GM23338 (cell line): ENCODE results near the gene MNDA. TPM values are rescaled to one million over a fixed set of nuclear protein-coding genes. Genes with fewer than 3 reads are reported as not detected.

Experiments used
- ATAC-seq: fragments of 200-7000 bp; cut with Tn5 transposase; 3 replicates; pipeline ENCODE4 v1.9.1; 2020
- DNase-seq: peaks from one replicate; pipeline ENCODE4 v3.0.0-alpha.2; 2015; ENCODE audit warnings: low spot score
- H2AFZ ChIP-seq: fragments of 200-600 bp; sonication (generic); 2 replicates; pipeline ENCODE4 v1.8.0; 2016; ENCODE audit warnings: antibody characterized with exemption, mild to moderate bottlenecking, moderate library complexity
- H3F3A ChIP-seq: fragments of 200-600 bp; sonication (generic); replicated peaks from 2 replicates; pipeline ENCODE4 v1.8.0; 2017; ENCODE audit warnings: antibody characterized with exemption, mixed run types, low read depth
- H3K27ac ChIP-seq: fragments of 200-600 bp; sonication (generic); 2 replicates; pipeline ENCODE4 v1.6.1; 2016; ENCODE audit warnings: low read depth
- H3K27me3 ChIP-seq: fragments of 200-600 bp; sonication (generic); 2 replicates; pipeline ENCODE4 v1.8.0; 2016; ENCODE audit warnings: mild to moderate bottlenecking, mixed run types, moderate library complexity; ENCODE audit not compliant: insufficient read depth
- H3K36me3 ChIP-seq: fragments of 200-600 bp; sonication (generic); 2 replicates; pipeline ENCODE4 v1.8.0; 2016; ENCODE audit warnings: mild to moderate bottlenecking; ENCODE audit not compliant: insufficient read depth
- H3K4me1 ChIP-seq: fragments of 200-600 bp; sonication (generic); 2 replicates; pipeline ENCODE4 v1.8.0; 2016; ENCODE audit warnings: mild to moderate bottlenecking, moderate library complexity; ENCODE audit not compliant: insufficient read depth
- H3K4me2 ChIP-seq: fragments of 200-600 bp; sonication (generic); 2 replicates; pipeline ENCODE4 v1.7.1; 2017; ENCODE audit warnings: mixed run types
- H3K4me3 ChIP-seq: fragments of 200-600 bp; sonication (generic); 2 replicates; pipeline ENCODE4 v1.6.1; 2016; ENCODE audit warnings: mixed run types
- H3K79me2 ChIP-seq: fragments of 200-600 bp; sonication (generic); replicated peaks from 2 replicates; pipeline ENCODE4 v1.8.0; 2017; ENCODE audit warnings: mild to moderate bottlenecking; ENCODE audit not compliant: insufficient read depth
- H3K9me2 ChIP-seq: fragments of 200-600 bp; sonication (generic); 2 replicates; pipeline ENCODE4 v1.8.0; 2017; ENCODE audit not compliant: insufficient read depth
- H4K20me1 ChIP-seq: fragments of 200-600 bp; sonication (generic); replicated peaks from 2 replicates; pipeline ENCODE4 v1.8.0; 2017; ENCODE audit warnings: mild to moderate bottlenecking; ENCODE audit not compliant: insufficient read depth
- H3K27ac Mint-ChIP-seq: 2 replicates; pipeline ENCODE4 v1.8.0; 2020; ENCODE audit warnings: inconsistent platforms, mild to moderate bottlenecking, moderate library complexity, mixed read lengths
- H3K27me3 Mint-ChIP-seq: 3 replicates; pipeline ENCODE4 v1.8.0; 2022; ENCODE audit warnings: low read depth, mild to moderate bottlenecking, moderate library complexity, mixed read lengths, inconsistent platforms; ENCODE audit not compliant: insufficient read depth, poor library complexity
- H3K36me3 Mint-ChIP-seq: 3 replicates; pipeline ENCODE4 v1.8.0; 2021; ENCODE audit warnings: low read depth, mild to moderate bottlenecking, inconsistent platforms, moderate library complexity, mixed read lengths
- H3K4me1 Mint-ChIP-seq: 3 replicates; pipeline ENCODE4 v1.8.0; 2020; ENCODE audit warnings: mild to moderate bottlenecking, inconsistent platforms, mixed read lengths
- H3K4me3 Mint-ChIP-seq: 3 replicates; pipeline ENCODE4 v1.8.0; 2021; ENCODE audit warnings: moderate library complexity, mild to moderate bottlenecking, inconsistent platforms, mixed read lengths
- H3K9me3 Mint-ChIP-seq: 3 replicates; pipeline ENCODE4 v1.8.0; 2020; ENCODE audit warnings: moderate library complexity, mild to moderate bottlenecking, inconsistent platforms, mixed read lengths
- CTCF ChIP-seq, 2 experiments: fragments of 200-600 bp in 1 of 2; sonication (generic) in 1 of 2; conservative IDR thresholded peaks; 2 replicates each; pipeline versions ENCODE4 v1.5.1 to v1.6.1; 2016 to 2017; ENCODE audit warnings: antibody characterized with exemption in 2 of 2, low read depth in 2 of 2, mild to moderate bottlenecking in 2 of 2, moderate library complexity in 1 of 2
- ETS1 ChIP-seq: IDR thresholded peaks from 2 replicates; pipeline ENCODE4 v1.6.1; 2016; ENCODE audit warnings: antibody characterized with exemption
- EZH2 ChIP-seq: fragments of 200-600 bp; sonication (generic); IDR thresholded peaks from one replicate; pipeline ENCODE4 v1.8.0; 2017; ENCODE audit warnings: antibody characterized with exemption, mild to moderate bottlenecking, low read depth; ENCODE audit not compliant: unreplicated experiment
- EZH2phosphoT487 ChIP-seq: fragments of 200-600 bp; sonication (generic); IDR thresholded peaks from one replicate; pipeline ENCODE4 v1.8.1; 2018; ENCODE audit warnings: antibody characterized with exemption; ENCODE audit not compliant: unreplicated experiment
- JUNB ChIP-seq: IDR thresholded peaks from one replicate; pipeline ENCODE4 v1.6.1; 2016; ENCODE audit warnings: antibody characterized with exemption; ENCODE audit not compliant: unreplicated experiment
- NANOG ChIP-seq: IDR thresholded peaks from 2 replicates; pipeline ENCODE4 v1.6.1; 2016; ENCODE audit warnings: antibody characterized with exemption, borderline replicate concordance
- POLR2AphosphoS5 ChIP-seq: IDR thresholded peaks from 2 replicates; pipeline ENCODE4 v1.6.1; 2016; ENCODE audit warnings: antibody characterized with exemption, low read depth
- STAT1 ChIP-seq: IDR thresholded peaks from one replicate; pipeline ENCODE4 v1.6.1; 2016; ENCODE audit warnings: antibody characterized with exemption; ENCODE audit not compliant: unreplicated experiment
- ZNF331 ChIP-seq: fragments of 250-450 bp; sonication (Bioruptor Pico); IDR thresholded peaks from 2 replicates; pipeline ENCODE4 v1.5.0; 2020; ENCODE audit warnings: low read depth, mild to moderate bottlenecking, moderate library complexity
- polyA plus RNA-seq: library from polyadenylated mRNA; unstranded; fragments of >200 nt; fragmentation: Nextera tagmentation; extraction: Ambion mirVana; gene quantifications from 2 replicates; pipeline ENCODE4 v1.2.1, GENCODE V29; 2016
- total RNA-seq: library from RNA; depleted of rRNA; stranded (reverse); fragments of >200 nt; shearing (Covaris generic); gene quantifications from 2 replicates; pipeline ENCODE4 v1.2.3, GENCODE V29; 2014
- TF ChIP-seq, protein P1 (sequence below): IDR thresholded peaks from one replicate; pipeline ENCODE4 v1.6.1; 2018; ENCODE audit warnings: antibody characterized with exemption; ENCODE audit not compliant: unreplicated experiment

Gene MNDA
- total and polyA plus RNA-seq, 2 experiments from 2014 or later = not detected

GRCh38 chr1:158812336-158812735, 18.8 kb upstream of the MNDA start:
- no peak for ATAC-seq

GRCh38 chr1:158813164-158813563, 18.0 kb upstream of the MNDA start:
- Mint-ChIP-seq H3K9me3 (no peaks in the 10 kb centered on the region), H3K36me3 (no peaks in the 10 kb centered on the region), H3K4me3 (no peak overlapping the region), H3K27me3 (peaks cover 2% of the 10 kb centered on the region), H3K4me1 (no peaks in the 10 kb centered on the region), H3K27ac (no peak overlapping the region)
- DNase-seq (no peak), ATAC-seq (no peak)
- no peak overlapping the region for H3K4me3 ChIP-seq
- no peaks in the 10 kb centered on the region for H3K36me3 ChIP-seq
- no peaks in the 10 kb centered on the region for H3F3A ChIP-seq
- H3K9me2 ChIP-seq = no peaks in the 10 kb centered on the region
- H3K79me2 ChIP-seq = no peaks in the 10 kb centered on the region
- no peaks in the 10 kb centered on the region for H3K4me1 ChIP-seq
- H2AFZ ChIP-seq = no peak overlapping the region
- no peak overlapping the region for H3K27ac ChIP-seq
- no peak overlapping the region for H3K4me2 ChIP-seq
- H3K27me3 ChIP-seq = no peaks in the 10 kb centered on the region
- H4K20me1 ChIP-seq = no peaks in the 10 kb centered on the region
- no peak for TF ChIP-seq ETS1
- TF ChIP-seq, protein P1, sequence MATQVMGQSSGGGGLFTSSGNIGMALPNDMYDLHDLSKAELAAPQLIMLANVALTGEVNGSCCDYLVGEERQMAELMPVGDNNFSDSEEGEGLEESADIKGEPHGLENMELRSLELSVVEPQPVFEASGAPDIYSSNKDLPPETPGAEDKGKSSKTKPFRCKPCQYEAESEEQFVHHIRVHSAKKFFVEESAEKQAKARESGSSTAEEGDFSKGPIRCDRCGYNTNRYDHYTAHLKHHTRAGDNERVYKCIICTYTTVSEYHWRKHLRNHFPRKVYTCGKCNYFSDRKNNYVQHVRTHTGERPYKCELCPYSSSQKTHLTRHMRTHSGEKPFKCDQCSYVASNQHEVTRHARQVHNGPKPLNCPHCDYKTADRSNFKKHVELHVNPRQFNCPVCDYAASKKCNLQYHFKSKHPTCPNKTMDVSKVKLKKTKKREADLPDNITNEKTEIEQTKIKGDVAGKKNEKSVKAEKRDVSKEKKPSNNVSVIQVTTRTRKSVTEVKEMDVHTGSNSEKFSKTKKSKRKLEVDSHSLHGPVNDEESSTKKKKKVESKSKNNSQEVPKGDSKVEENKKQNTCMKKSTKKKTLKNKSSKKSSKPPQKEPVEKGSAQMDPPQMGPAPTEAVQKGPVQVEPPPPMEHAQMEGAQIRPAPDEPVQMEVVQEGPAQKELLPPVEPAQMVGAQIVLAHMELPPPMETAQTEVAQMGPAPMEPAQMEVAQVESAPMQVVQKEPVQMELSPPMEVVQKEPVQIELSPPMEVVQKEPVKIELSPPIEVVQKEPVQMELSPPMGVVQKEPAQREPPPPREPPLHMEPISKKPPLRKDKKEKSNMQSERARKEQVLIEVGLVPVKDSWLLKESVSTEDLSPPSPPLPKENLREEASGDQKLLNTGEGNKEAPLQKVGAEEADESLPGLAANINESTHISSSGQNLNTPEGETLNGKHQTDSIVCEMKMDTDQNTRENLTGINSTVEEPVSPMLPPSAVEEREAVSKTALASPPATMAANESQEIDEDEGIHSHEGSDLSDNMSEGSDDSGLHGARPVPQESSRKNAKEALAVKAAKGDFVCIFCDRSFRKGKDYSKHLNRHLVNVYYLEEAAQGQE = no peak
- TF ChIP-seq CTCF (conservative IDR thresholded peaks at IDR 0.05; ENCODE audit: low read depth in 2 of 2) = no peak

More at GRCh38 chr1:158812336-158812735, 18.8 kb upstream of the MNDA start:
- no peaks in the 10 kb centered on the region for H3K9me2 ChIP-seq
- no peaks in the 10 kb centered on the region for H3K4me1 ChIP-seq
- Mint-ChIP-seq H3K9me3 (no peaks in the 10 kb centered on the region), H3K4me3 (no peak overlapping the region), H3K27me3 (peaks cover 2% of the 10 kb centered on the region), H3K4me1 (no peaks in the 10 kb centered on the region), H3K36me3 (no peaks in the 10 kb centered on the region), H3K27ac (no peak overlapping the region)
- no peaks in the 10 kb centered on the region for H3F3A ChIP-seq
- no peaks in the 10 kb centered on the region for H3K27me3 ChIP-seq
- H3K79me2 ChIP-seq = no peaks in the 10 kb centered on the region
- no peak overlapping the region for H2AFZ ChIP-seq
- no peaks in the 10 kb centered on the region for H4K20me1 ChIP-seq
- H3K36me3 ChIP-seq = no peaks in the 10 kb centered on the region
- no peak overlapping the region for H3K27ac ChIP-seq
- no peak overlapping the region for H3K4me2 ChIP-seq
- no peak for TF ChIP-seq EZH2phosphoT487
- TF ChIP-seq, protein P1 = no peak
- no peak for TF ChIP-seq NANOG
- no peak for TF ChIP-seq ZNF331
- no peak for TF ChIP-seq POLR2AphosphoS5
- no peak for TF ChIP-seq STAT1
- no peak for TF ChIP-seq CTCF (conservative IDR thresholded peaks at IDR 0.05; ENCODE audit: low read depth in 2 of 2)
- no peak for TF ChIP-seq JUNB
- no peak for TF ChIP-seq EZH2
- no peak overlapping the region for H3K4me3 ChIP-seq
- no peak for DNase-seq
